ENCODE data around the gene C1QTNF2. TPM values are rescaled to one million over a fixed set of nuclear protein-coding genes. Genes with fewer than 3 reads are reported as not detected.

Gene C1QTNF2
- total RNA-seq, 5 donors from 2014 or later (not counting 1 experiment from before 2014, with no cell fraction given): not detected

GRCh38 chr5:160317434-160317833, 53.0 kb downstream of the C1QTNF2 start:
- Mint-ChIP-seq H3K27me3 (peaks cover 47 to 56% of the 10 kb centered on the region in 2 donors), H3K4me3 (no peak overlapping the region), H3K36me3 (no peaks in the 10 kb centered on the region), H3K27ac (no peak overlapping the region), H3K9me3 (no peaks in the 10 kb centered on the region), H3K4me1 (peaks cover 5 to 9% (median 7%) of the 10 kb centered on the region in 3 donors)
- POLR2A ChIA-PET: no interaction called here
- H3K4me1 ChIP-seq (ENCODE audit: control insufficient read depth in 1 of 2, extremely low read depth in 1 of 2, insufficient read depth in 2 of 2, low read length in 2 of 2): peaks cover 0 to 3% of the 10 kb centered on the region in 2 experiments
- H3K27me3 ChIP-seq (replicated peaks in 1 of 2; ENCODE audit: control insufficient read depth in 2 of 2, extremely low read depth in 1 of 2, insufficient read depth in 2 of 2, low read length in 1 of 2): peaks cover 0 to 20% of the 10 kb centered on the region in 2 experiments
- CTCF ChIA-PET: no interaction called here
- H3K36me3 ChIP-seq (ENCODE audit: control insufficient read depth in 2 of 2, extremely low read depth in 1 of 2, insufficient read depth in 1 of 2, low read length in 1 of 2): no peaks in the 10 kb centered on the region
- ATAC-seq (replicated peaks in 1 of 4) (no peak), DNase-seq (no peak)
- WGBS (ENCODE audit: insufficient coverage): 85% methylated on average over 3 of the region's 5 CpGs
- no peak overlapping the region for H3K4me3 ChIP-seq (ENCODE audit: control insufficient read depth in 1 of 2, extremely low read depth in 1 of 2, low read length in 1 of 2)
- no peak overlapping the region for H3K27ac ChIP-seq (ENCODE audit: low read length)
- H3K9me3 ChIP-seq: no peaks in the 10 kb centered on the region

GRCh38 chr5:160315968-160316367, 54.5 kb downstream of the C1QTNF2 start:
- no peak overlapping the region for H3K27ac Mint-ChIP-seq
- H3K4me3 Mint-ChIP-seq: no peak overlapping the region
- no peak overlapping the region for H3K4me3 ChIP-seq (ENCODE audit: control insufficient read depth in 1 of 2, extremely low read depth in 1 of 2, low read length in 1 of 2)
- H3K9me3 Mint-ChIP-seq: no peaks in the 10 kb centered on the region
- no peaks in the 10 kb centered on the region for H3K36me3 Mint-ChIP-seq
- H3K27ac ChIP-seq (ENCODE audit: low read length): no peak overlapping the region
- no peaks in the 10 kb centered on the region for H3K36me3 ChIP-seq (ENCODE audit: control insufficient read depth in 2 of 2, extremely low read depth in 1 of 2, insufficient read depth in 1 of 2, low read length in 1 of 2)
- CTCF ChIA-PET: no interaction called here
- no peaks in the 10 kb centered on the region for H3K9me3 ChIP-seq
- H3K4me1 Mint-ChIP-seq: peaks cover 7 to 14% (median 10%) of the 10 kb centered on the region in 3 donors
- peaks cover 51 to 55% of the 10 kb centered on the region in 2 donors for H3K27me3 Mint-ChIP-seq
- H3K27me3 ChIP-seq (replicated peaks in 1 of 2; ENCODE audit: control insufficient read depth in 2 of 2, extremely low read depth in 1 of 2, insufficient read depth in 2 of 2, low read length in 1 of 2): peaks cover 0 to 26% of the 10 kb centered on the region in 2 experiments
- H3K4me1 ChIP-seq (ENCODE audit: control insufficient read depth in 1 of 2, extremely low read depth in 1 of 2, insufficient read depth in 2 of 2, low read length in 2 of 2): peaks cover 0 to 10% of the 10 kb centered on the region in 2 experiments
- POLR2A ChIA-PET: interaction anchor here in 1 of 2 donors (0.6 kb wide), 2 partner anchors 17 to 118 kb away, joined by 5 to 6 read pairs; no protein-coding TSS in a partner anchor
- ATAC-seq (replicated peaks in 1 of 4) (no peak), DNase-seq (no peak)
- WGBS (ENCODE audit: insufficient coverage): 10% methylated on average over 1 of the region's 1 CpG

- Histone ChIP-seq H3K4me3 (ENCODE audit: control insufficient read depth in 1 of 2, extremely low read depth in 1 of 2, low read length in 1 of 2) (peak overlapping the region in 1 of 2 donors; percentile 58), H3K27me3 (replicated peaks in 1 of 2; ENCODE audit: control insufficient read depth in 2 of 2, extremely low read depth in 1 of 2, insufficient read depth in 2 of 2, low read length in 1 of 2) (peaks cover 0 to 31% of the 10 kb centered on the region in 2 experiments), H3K4me1 (ENCODE audit: control insufficient read depth in 1 of 2, extremely low read depth in 1 of 2, insufficient read depth in 2 of 2, low read length in 2 of 2) (peaks cover 0 to 10% of the 10 kb centered on the region in 2 experiments), H3K9me3 (no peaks in the 10 kb centered on the region), H3K27ac (ENCODE audit: low read length) (no peak overlapping the region), H3K36me3 (ENCODE audit: control insufficient read depth in 2 of 2, extremely low read depth in 1 of 2, insufficient read depth in 1 of 2, low read length in 1 of 2) (no peaks in the 10 kb centered on the region)
- Mint-ChIP-seq H3K4me1 (peaks cover 7 to 14% (median 10%) of the 10 kb centered on the region in 3 donors), H3K27ac (peak overlapping the region in 1 of 2 donors; percentile 53), H3K27me3 (peaks cover 57 to 61% of the 10 kb centered on the region in 2 donors), H3K9me3 (no peaks in the 10 kb centered on the region), H3K4me3 (peak overlapping the region; percentile 49 to 84 (median 71)), H3K36me3 (no peaks in the 10 kb centered on the region)
- 100% methylated on average over 1 of the region's 8 CpGs for WGBS (ENCODE audit: insufficient coverage)
- DNase-seq: no peak
- ATAC-seq (replicated peaks in 1 of 4): no peak
- POLR2A ChIA-PET: no interaction called here
- CTCF ChIA-PET: interaction anchor here in 1 of 2 donors (0.7 kb wide), 1 partner anchor 12 kb away, joined by 4 read pairs; no protein-coding TSS in a partner anchor
Measured at GRCh38 chr5:160312960-160313727, 57.3 kb downstream of the C1QTNF2 start.

- H3K4me1 ChIP-seq (ENCODE audit: control insufficient read depth in 1 of 2, extremely low read depth in 1 of 2, insufficient read depth in 2 of 2, low read length in 2 of 2): peaks cover 0 to 10% of the 10 kb centered on the region in 2 experiments
- peak within 1 kb of the TSS; percentile 49 to 84 (median 71) for H3K4me3 Mint-ChIP-seq
- no peaks in the 10 kb centered on the region for H3K9me3 ChIP-seq
- H3K36me3 Mint-ChIP-seq: no peaks in the 10 kb centered on the region
- H3K36me3 ChIP-seq (ENCODE audit: control insufficient read depth in 2 of 2, extremely low read depth in 1 of 2, insufficient read depth in 1 of 2, low read length in 1 of 2): no peaks in the 10 kb centered on the region
- H3K9me3 Mint-ChIP-seq: no peaks in the 10 kb centered on the region
- DNase-seq (no peak), ATAC-seq (replicated peaks in 1 of 4) (peak in 1 of 4 experiments; percentile 31)
- WGBS (ENCODE audit: insufficient coverage): 1% methylated on average over 80 of the region's 84 CpGs
- H3K4me3 ChIP-seq (ENCODE audit: control insufficient read depth in 1 of 2, extremely low read depth in 1 of 2, low read length in 1 of 2): peak within 1 kb of the TSS in 1 of 2 donors; percentile 58
- H3K27ac ChIP-seq (ENCODE audit: low read length): no peak within 1 kb of the TSS
- H3K4me1 Mint-ChIP-seq: peaks cover 7 to 14% (median 10%) of the 10 kb centered on the region in 3 donors
- peaks cover 0 to 29% of the 10 kb centered on the region in 2 experiments for H3K27me3 ChIP-seq (replicated peaks in 1 of 2; ENCODE audit: control insufficient read depth in 2 of 2, extremely low read depth in 1 of 2, insufficient read depth in 2 of 2, low read length in 1 of 2)
- peak within 1 kb of the TSS in 1 of 2 donors; percentile 53 for H3K27ac Mint-ChIP-seq
- CTCF ChIA-PET: interaction anchor here (0.5 to 0.7 kb wide), 2 partner anchors 12 to 84 kb away, joined by 3 to 4 read pairs; no protein-coding TSS in a partner anchor
- peaks cover 58 to 60% of the 10 kb centered on the region in 2 donors for H3K27me3 Mint-ChIP-seq
- POLR2A ChIA-PET: no interaction called here
Measured at GRCh38 chr5:160312134-160312959, 58.1 kb downstream of the C1QTNF2 start, which contains the start of gene CCNJL. Gene CCNJL, minus strand, starts transcription at chr5:160312564. Its CDS starts 641 bp downstream, at chr5:160311923.

GRCh38 chr5:160311491-160312133, 58.8 kb downstream of the C1QTNF2 start:
- Histone ChIP-seq H3K4me1 (ENCODE audit: control insufficient read depth in 1 of 2, extremely low read depth in 1 of 2, insufficient read depth in 2 of 2, low read length in 2 of 2) (peaks cover 0 to 10% of the 10 kb centered on the region in 2 experiments), H3K27me3 (replicated peaks in 1 of 2; ENCODE audit: control insufficient read depth in 2 of 2, extremely low read depth in 1 of 2, insufficient read depth in 2 of 2, low read length in 1 of 2) (peaks cover 0 to 29% of the 10 kb centered on the region in 2 experiments), H3K9me3 (no peaks in the 10 kb centered on the region), H3K4me3 (ENCODE audit: control insufficient read depth in 1 of 2, extremely low read depth in 1 of 2, low read length in 1 of 2) (peak overlapping the region in 1 of 2 donors; percentile 58), H3K36me3 (ENCODE audit: control insufficient read depth in 2 of 2, extremely low read depth in 1 of 2, insufficient read depth in 1 of 2, low read length in 1 of 2) (no peaks in the 10 kb centered on the region), H3K27ac (ENCODE audit: low read length) (no peak overlapping the region)
- ChIA-PET CTCF (interaction anchor here in 1 of 2 donors (0.5 kb wide), 1 partner anchor 85 kb away, joined by 3 read pairs; no protein-coding TSS in a partner anchor), POLR2A (no interaction called here)
- no peaks in the 10 kb centered on the region for H3K36me3 Mint-ChIP-seq
- no peak for ATAC-seq (replicated peaks in 1 of 4)
- peaks cover 54 to 57% of the 10 kb centered on the region in 2 donors for H3K27me3 Mint-ChIP-seq
- DNase-seq: no peak
- WGBS (ENCODE audit: insufficient coverage): 2% methylated on average over 37 of the region's 45 CpGs
- peak overlapping the region; percentile 31 to 62 (median 42) for H3K4me3 Mint-ChIP-seq
- H3K9me3 Mint-ChIP-seq: no peaks in the 10 kb centered on the region
- peaks cover 7 to 14% (median 10%) of the 10 kb centered on the region in 3 donors for H3K4me1 Mint-ChIP-seq
- no peak overlapping the region for H3K27ac Mint-ChIP-seq
